Erythroblast (primary cell): Measurements from ENCODE around the gene ARHGEF28.

ENCODE experiments used
- GATA1 ChIP-seq: IDR thresholded peaks from 2 replicates; pipeline ENCODE4 v1.6.1; 2011; ENCODE audit warnings: low read depth, mild to moderate bottlenecking, control low read depth, low read length, moderate library complexity
- POLR2A ChIP-seq: IDR thresholded peaks from 2 replicates; pipeline ENCODE4 v1.6.1; 2011; ENCODE audit warnings: mild to moderate bottlenecking, low read length

DNA sequence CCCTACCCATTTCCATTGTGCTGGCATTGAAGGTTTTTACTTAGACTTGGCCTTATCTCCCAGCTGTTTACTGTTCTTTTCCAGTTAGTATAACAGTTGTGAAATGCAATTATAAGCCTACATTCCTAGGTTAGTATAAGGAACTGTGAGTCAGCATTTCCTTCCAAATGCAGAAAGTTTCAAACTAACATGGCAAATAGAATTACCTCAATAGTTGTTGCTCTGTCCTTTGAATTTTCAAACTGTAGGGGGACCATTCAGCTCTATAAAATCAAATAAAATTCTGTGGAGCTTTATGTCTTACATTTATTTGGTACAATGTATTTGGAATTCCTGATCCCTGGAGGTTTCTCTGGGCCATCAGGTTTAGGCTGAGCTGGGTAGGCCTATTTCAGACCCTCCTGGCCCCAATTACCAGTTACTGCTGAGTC, 47.2 kb downstream of the ARHGEF28 start:
- no peak for TF ChIP-seq POLR2A
- no peak for TF ChIP-seq GATA1
